Measurements from ENCODE around the gene PLCD3. TPM values are rescaled to one million over a fixed set of nuclear protein-coding genes. Genes with fewer than 3 reads are reported as not detected.

PLCD3 gene
- total RNA-seq, 1 experiment from 2014 or later = 88.5 TPM

- Mint-ChIP-seq H3K4me3 (ENCODE audit: unreplicated experiment) (no peak overlapping the region), H3K36me3 (ENCODE audit: insufficient read depth, unreplicated experiment) (peaks cover 93% of the 10 kb centered on the region), H3K9me3 (ENCODE audit: unreplicated experiment) (no peaks in the 10 kb centered on the region), H3K4me1 (ENCODE audit: low read depth, unreplicated experiment) (no peaks in the 10 kb centered on the region), H3K27ac (ENCODE audit: unreplicated experiment) (no peak overlapping the region), H3K27me3 (ENCODE audit: insufficient read depth, unreplicated experiment) (no peaks in the 10 kb centered on the region)
- H3K27me3 ChIP-seq (replicated peaks; ENCODE audit: control insufficient read depth, insufficient read depth, low read length) = no peaks in the 10 kb centered on the region
- POLR2A ChIA-PET = no interaction called here
- DNase-seq = no peak
- no peak for TF ChIP-seq CTCF (IDR thresholded peaks at IDR 0.05; ENCODE audit: insufficient read depth in 1 of 2, low read depth in 1 of 2, low read length in 1 of 2, severe bottlenecking in 1 of 2, unreplicated experiment in 1 of 2)
- CTCF ChIA-PET = interaction anchor here (2.7 to 2.9 kb wide), 2 partner anchors 8 to 28 kb away, joined by 8 to 23 read pairs; partner anchors contain the start of gene ACBD4
- intact Hi-C loops (cut with micrococcal nuclease; ENCODE audit: unreplicated experiment) = no loop called here
- BruUV-seq (replicated peaks) = no TSS peak
- no peaks in the 10 kb centered on the region for H3K4me1 ChIP-seq
- H3K4me3 ChIP-seq (ENCODE audit: low read depth, low read length) = no peak overlapping the region
- H3K9me3 ChIP-seq = no peaks in the 10 kb centered on the region
- peaks cover 3% of the 10 kb centered on the region for H3K36me3 ChIP-seq (ENCODE audit: control insufficient read depth, insufficient read depth, low read length)
Observed at GRCh38 chr17:45107293-45108010, 24.9 kb downstream of the PLCD3 start.

GRCh38 chr17:45106582-45106981, 25.7 kb downstream of the PLCD3 start:
- H3K36me3 ChIP-seq (ENCODE audit: control insufficient read depth, insufficient read depth, low read length) = peaks cover 3% of the 10 kb centered on the region
- no TSS peak for BruUV-seq (replicated peaks)
- no peak for TF ChIP-seq CTCF (IDR thresholded peaks at IDR 0.05; ENCODE audit: insufficient read depth in 1 of 2, low read depth in 1 of 2, low read length in 1 of 2, severe bottlenecking in 1 of 2, unreplicated experiment in 1 of 2)
- intact Hi-C loops (cut with micrococcal nuclease; ENCODE audit: unreplicated experiment) = no loop called here
- Mint-ChIP-seq H3K27me3 (ENCODE audit: insufficient read depth, unreplicated experiment) (no peaks in the 10 kb centered on the region), H3K4me3 (ENCODE audit: unreplicated experiment) (no peak overlapping the region), H3K4me1 (ENCODE audit: low read depth, unreplicated experiment) (no peaks in the 10 kb centered on the region), H3K27ac (ENCODE audit: unreplicated experiment) (no peak overlapping the region), H3K9me3 (ENCODE audit: unreplicated experiment) (no peaks in the 10 kb centered on the region), H3K36me3 (ENCODE audit: insufficient read depth, unreplicated experiment) (peaks cover 93% of the 10 kb centered on the region)
- ChIA-PET POLR2A (no interaction called here), CTCF (no interaction called here)
- no peaks in the 10 kb centered on the region for H3K9me3 ChIP-seq
- H3K4me1 ChIP-seq = peaks cover 5% of the 10 kb centered on the region; the same call in 1 of the 2 replicates
- H3K4me3 ChIP-seq (ENCODE audit: low read depth, low read length) = no peak overlapping the region
- DNase-seq = no peak
- H3K27me3 ChIP-seq (replicated peaks; ENCODE audit: control insufficient read depth, insufficient read depth, low read length) = no peaks in the 10 kb centered on the region

- DNase-seq = no peak
- Histone ChIP-seq H3K36me3 (ENCODE audit: control insufficient read depth, insufficient read depth, low read length) (peaks cover 3% of the 10 kb centered on the region), H3K4me1 (peaks cover 5% of the 10 kb centered on the region; the same call in 1 of the 2 replicates), H3K27me3 (replicated peaks; ENCODE audit: control insufficient read depth, insufficient read depth, low read length) (no peaks in the 10 kb centered on the region), H3K4me3 (ENCODE audit: low read depth, low read length) (no peak overlapping the region), H3K9me3 (no peaks in the 10 kb centered on the region)
- no peaks in the 10 kb centered on the region for H3K9me3 Mint-ChIP-seq (ENCODE audit: unreplicated experiment)
- POLR2A ChIA-PET = no interaction called here
- H3K27ac Mint-ChIP-seq (ENCODE audit: unreplicated experiment) = no peak overlapping the region
- no peaks in the 10 kb centered on the region for H3K27me3 Mint-ChIP-seq (ENCODE audit: insufficient read depth, unreplicated experiment)
- CTCF ChIA-PET = interaction anchor here (2.0 kb wide), 1 partner anchor 29 kb away, joined by 8 read pairs; the partner anchor contains the start of gene ACBD4
- no peak for TF ChIP-seq CTCF (IDR thresholded peaks at IDR 0.05; ENCODE audit: insufficient read depth in 1 of 2, low read depth in 1 of 2, low read length in 1 of 2, severe bottlenecking in 1 of 2, unreplicated experiment in 1 of 2)
- no peaks in the 10 kb centered on the region for H3K4me1 Mint-ChIP-seq (ENCODE audit: low read depth, unreplicated experiment)
- intact Hi-C loops (cut with micrococcal nuclease; ENCODE audit: unreplicated experiment) = no loop called here
- peaks cover 97% of the 10 kb centered on the region for H3K36me3 Mint-ChIP-seq (ENCODE audit: insufficient read depth, unreplicated experiment)
- no peak overlapping the region for H3K4me3 Mint-ChIP-seq (ENCODE audit: unreplicated experiment)
- BruUV-seq (replicated peaks) = no TSS peak
Observed at GRCh38 chr17:45106096-45106495, 26.2 kb downstream of the PLCD3 start.
